Stimulated activated CD4-positive, alpha-beta T cell treated with anti-CD3 and anti-CD28 coated beads, Interleukin-1b, Interleukin-23, amount 100 ng/mL, for 48 hours (primary cell): Measurements from ENCODE around the gene ITGA2B.
"Not testable (repeated sequence)": the region's sequence is repeated elsewhere in the genome, so short reads cannot be mapped to it uniquely, and the experiment has no call there.

Source experiments
- DNase-seq: peaks from one replicate; pipeline ENCODE4 v3.0.0-alpha.2; 2020

ITGA2B gene

DNA sequence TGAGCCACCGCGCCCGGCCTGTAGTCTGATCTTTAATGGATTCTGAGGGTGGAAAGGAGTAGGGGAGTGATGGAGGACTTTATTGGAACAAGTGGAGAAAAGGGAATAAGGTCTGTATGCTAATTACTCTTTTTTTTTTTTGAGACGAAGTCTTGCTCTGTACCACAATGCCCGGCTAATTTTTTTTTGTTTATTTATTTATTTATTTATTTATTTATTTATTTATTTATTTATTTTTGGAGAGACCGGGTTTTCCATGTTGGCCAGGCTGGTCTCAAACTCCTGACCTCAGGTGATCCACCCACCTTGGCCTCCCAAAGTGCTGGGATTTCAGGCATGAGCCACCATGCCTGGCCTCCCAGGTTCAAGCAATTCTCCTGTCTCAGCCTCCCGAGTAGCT, 59.9 kb downstream of the ITGA2B start:
- not testable (repeated sequence) for DNase-seq

DNA sequence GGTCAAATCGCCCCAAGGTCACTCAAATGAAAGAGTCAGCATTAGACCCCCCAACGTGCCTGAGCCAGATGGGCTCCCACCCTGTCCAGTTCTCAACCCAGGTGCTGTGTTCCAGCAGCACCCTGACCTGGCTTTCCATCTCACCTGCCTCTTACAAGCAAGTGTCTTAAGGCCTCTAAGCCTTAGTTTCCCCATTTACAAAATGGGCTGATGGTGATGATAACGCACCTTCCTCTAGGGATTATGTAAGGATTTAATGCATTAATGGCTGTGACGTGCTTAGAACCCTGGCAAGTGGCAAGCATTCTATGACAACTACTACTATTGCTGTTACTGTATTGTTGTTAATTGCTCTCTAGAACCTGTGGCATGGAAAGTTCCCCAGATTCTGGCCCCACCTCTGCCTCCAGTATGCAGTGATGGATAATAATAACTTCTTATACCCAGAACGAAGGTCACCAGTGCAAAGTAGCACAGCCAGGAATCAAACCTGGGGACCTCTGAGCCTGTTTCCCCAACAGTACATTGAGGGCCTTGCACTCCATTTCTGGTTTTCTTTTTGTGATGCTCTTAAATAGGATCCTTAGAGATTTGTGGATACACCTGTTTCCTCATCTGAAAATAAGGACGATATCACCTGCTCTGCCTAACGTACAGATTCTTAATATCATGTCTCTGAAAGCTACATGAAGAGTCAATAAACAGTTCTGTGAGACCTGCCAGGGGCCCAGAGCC, 61.6 kb downstream of the ITGA2B start:
- DNase-seq, result no peak

- DNase-seq, result peak; percentile 93
Measured at GRCh38 chr17:44326861-44327444, 62.5 kb downstream of the ITGA2B start.

GRCh38 chr17:44324571-44325275, 64.7 kb downstream of the ITGA2B start, which contains the start of gene SLC25A39:
SLC25A39 (minus strand) TSS chr17:44324823; CDS start chr17:44323562, 1,261 bp downstream.
- DNase-seq, result peak; percentile 93

GRCh38 chr17:44324092-44324570, 65.3 kb downstream of the ITGA2B start:
- DNase-seq, result no peak

DNA sequence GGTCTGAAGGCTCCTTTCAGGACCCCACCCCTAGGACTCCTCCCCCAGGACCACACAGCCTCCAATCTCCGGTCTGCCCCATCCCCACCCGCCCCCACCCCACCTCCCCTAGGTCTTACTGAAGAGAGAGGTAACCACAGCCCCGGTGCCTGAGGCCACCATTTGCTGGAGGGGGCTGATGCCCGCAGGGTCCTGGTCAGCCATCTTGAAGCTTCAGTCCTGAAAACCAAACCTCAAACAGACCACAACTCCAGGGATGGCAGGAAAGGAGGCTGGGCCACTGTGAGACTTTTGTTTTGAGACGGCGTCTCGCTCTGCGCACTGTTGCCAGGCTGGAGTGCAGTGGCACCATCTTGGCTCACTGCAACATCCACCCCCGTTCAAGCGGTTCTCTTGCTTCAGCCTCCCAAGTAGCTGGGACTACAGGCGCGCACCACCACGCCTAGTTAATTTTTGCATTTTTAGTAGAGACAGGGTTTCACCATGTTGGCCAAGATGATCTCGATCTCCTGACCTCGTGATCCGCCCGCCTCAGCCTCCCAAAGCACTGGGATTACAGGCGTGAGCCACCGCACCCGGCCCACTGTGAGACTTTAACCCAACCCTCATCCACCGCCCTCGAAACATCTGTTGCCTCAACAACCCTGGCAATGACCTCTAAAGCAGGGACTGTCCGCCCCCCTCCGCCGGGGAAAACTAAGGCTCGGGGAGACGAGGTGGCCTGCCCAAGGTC, 65.9 kb downstream of the ITGA2B start:
- no peak for DNase-seq

GRCh38 chr17:44322236-44322895, 67.1 kb downstream of the ITGA2B start:
- no peak for DNase-seq
